ENCODE results near the gene PPP2R3A. TPM values are rescaled to one million over a fixed set of nuclear protein-coding genes. Genes with fewer than 3 reads are reported as not detected.

The PPP2R3A gene
- total and polyA plus RNA-seq, 2 of the 4 experiments (the other 2 are of a cell fraction), result 11.3 to 37.3 TPM

DNA sequence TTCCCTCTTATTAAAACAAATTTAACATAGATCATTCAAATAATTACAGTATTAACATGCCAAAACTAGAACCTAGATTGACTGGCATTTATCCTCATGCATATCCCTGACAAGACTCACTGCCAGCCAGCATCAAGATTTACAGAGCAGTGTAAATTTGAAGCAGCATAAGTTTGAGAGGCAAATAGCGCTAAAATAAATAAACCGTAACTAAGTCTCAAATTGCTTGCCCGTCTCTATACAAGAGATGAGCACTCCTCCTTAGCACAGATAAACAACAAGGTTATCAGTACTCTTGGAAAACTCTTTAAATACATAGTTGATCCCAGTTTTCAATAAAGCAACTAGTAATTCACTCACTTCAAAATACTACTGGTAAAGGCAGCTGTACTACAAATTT, 201.0 kb downstream of the PPP2R3A start:
- intact Hi-C loops (cut with micrococcal nuclease), result no loop called here
- DNase-seq, result peak; percentile 31
- TF ChIP-seq POLR2A (IDR thresholded peaks at IDR 0.05; ENCODE audit: low read depth, low read length) (no peak), BHLHE40 (IDR thresholded peaks at IDR 0.05; ENCODE audit: low read depth, low read length) (no peak), RCOR1 (IDR thresholded peaks at IDR 0.05; ENCODE audit: insufficient replicate concordance, low read length) (no peak), SMC3 (IDR thresholded peaks at IDR 0.05; ENCODE audit: low read depth, low read length) (no peak), RAD21 (IDR thresholded peaks at IDR 0.05; ENCODE audit: low read length) (no peak), FOS (IDR thresholded peaks at IDR 0.05; ENCODE audit: low read depth, low read length) (no peak), RFX5 (IDR thresholded peaks at IDR 0.05; ENCODE audit: low read depth, low read length) (no peak), MAFK (IDR thresholded peaks at IDR 0.05; ENCODE audit: low read depth, low read length) (no peak), CEBPB (IDR thresholded peaks at IDR 0.05; ENCODE audit: low read depth, low read length) (no peak), NFE2L2 (IDR thresholded peaks at IDR 0.05; ENCODE audit: low read depth, low read length) (no peak), MAZ (IDR thresholded peaks at IDR 0.05; ENCODE audit: borderline replicate concordance, low read depth, low read length) (no peak)
- TF ChIP-seq, protein P1, sequence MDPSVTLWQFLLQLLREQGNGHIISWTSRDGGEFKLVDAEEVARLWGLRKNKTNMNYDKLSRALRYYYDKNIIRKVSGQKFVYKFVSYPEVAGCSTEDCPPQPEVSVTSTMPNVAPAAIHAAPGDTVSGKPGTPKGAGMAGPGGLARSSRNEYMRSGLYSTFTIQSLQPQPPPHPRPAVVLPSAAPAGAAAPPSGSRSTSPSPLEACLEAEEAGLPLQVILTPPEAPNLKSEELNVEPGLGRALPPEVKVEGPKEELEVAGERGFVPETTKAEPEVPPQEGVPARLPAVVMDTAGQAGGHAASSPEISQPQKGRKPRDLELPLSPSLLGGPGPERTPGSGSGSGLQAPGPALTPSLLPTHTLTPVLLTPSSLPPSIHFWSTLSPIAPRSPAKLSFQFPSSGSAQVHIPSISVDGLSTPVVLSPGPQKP (IDR thresholded peaks at IDR 0.05; ENCODE audit: borderline replicate concordance, low read depth, low read length), result no peak
- TF ChIP-seq, protein P2, sequence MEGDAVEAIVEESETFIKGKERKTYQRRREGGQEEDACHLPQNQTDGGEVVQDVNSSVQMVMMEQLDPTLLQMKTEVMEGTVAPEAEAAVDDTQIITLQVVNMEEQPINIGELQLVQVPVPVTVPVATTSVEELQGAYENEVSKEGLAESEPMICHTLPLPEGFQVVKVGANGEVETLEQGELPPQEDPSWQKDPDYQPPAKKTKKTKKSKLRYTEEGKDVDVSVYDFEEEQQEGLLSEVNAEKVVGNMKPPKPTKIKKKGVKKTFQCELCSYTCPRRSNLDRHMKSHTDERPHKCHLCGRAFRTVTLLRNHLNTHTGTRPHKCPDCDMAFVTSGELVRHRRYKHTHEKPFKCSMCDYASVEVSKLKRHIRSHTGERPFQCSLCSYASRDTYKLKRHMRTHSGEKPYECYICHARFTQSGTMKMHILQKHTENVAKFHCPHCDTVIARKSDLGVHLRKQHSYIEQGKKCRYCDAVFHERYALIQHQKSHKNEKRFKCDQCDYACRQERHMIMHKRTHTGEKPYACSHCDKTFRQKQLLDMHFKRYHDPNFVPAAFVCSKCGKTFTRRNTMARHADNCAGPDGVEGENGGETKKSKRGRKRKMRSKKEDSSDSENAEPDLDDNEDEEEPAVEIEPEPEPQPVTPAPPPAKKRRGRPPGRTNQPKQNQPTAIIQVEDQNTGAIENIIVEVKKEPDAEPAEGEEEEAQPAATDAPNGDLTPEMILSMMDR (conservative IDR thresholded peaks at IDR 0.05; ENCODE audit: low read depth, low read length), result no peak
- Histone ChIP-seq H2AK9ac (replicated peaks; ENCODE audit: low read depth, low read length, poor library complexity) (no peak overlapping the region), H3K27ac (ENCODE audit: insufficient read depth, low read length) (no peak overlapping the region), H3K36me3 (ENCODE audit: control insufficient read depth, insufficient read depth, low read length) (no peaks in the 10 kb centered on the region), H3K18ac (ENCODE audit: low read depth, low read length) (no peak overlapping the region), H4K91ac (ENCODE audit: insufficient read depth, low read depth, low read length) (no peak overlapping the region), H3K23ac (ENCODE audit: low read depth, low read length) (no peak overlapping the region), H3K4me3 (ENCODE audit: insufficient read depth, low read depth, low read length) (no peak overlapping the region), H4K8ac (ENCODE audit: low read depth in 2 of 2, low read length in 2 of 2) (no peak overlapping the region), H3K4ac (ENCODE audit: low read depth, low read length) (no peak overlapping the region), H2BK120ac (ENCODE audit: low read depth, low read length) (no peak overlapping the region), H3K56ac (ENCODE audit: extremely low read depth, insufficient read depth, low read length) (no peak overlapping the region), H2BK15ac (ENCODE audit: low read depth, low read length) (no peak overlapping the region), H3K9ac (ENCODE audit: low read depth, low read length) (no peak overlapping the region), H2BK20ac (ENCODE audit: low read depth, low read length) (no peak overlapping the region), H4K20me1 (ENCODE audit: insufficient read depth, low read length) (peaks cover 92% of the 10 kb centered on the region), H2BK5ac (ENCODE audit: low read depth, low read length, poor library complexity, severe bottlenecking) (no peak overlapping the region), H3K4me1 (ENCODE audit: control insufficient read depth, insufficient read depth, low read length) (peaks cover 3% of the 10 kb centered on the region; the same call in 1 of the 2 replicates), H3K9me3 (ENCODE audit: control insufficient read depth, insufficient read depth, low read length) (no peaks in the 10 kb centered on the region), H3K9me1 (ENCODE audit: insufficient read depth, low read length) (no peaks in the 10 kb centered on the region; the same call in 1 of the 2 replicates), H4K5ac (ENCODE audit: low read depth, low read length) (no peak overlapping the region), H3K14ac (replicated peaks; ENCODE audit: low read depth, low read length) (no peak overlapping the region), H2AFZ (replicated peaks; ENCODE audit: low read length, poor library complexity) (no peak overlapping the region), H3K4me2 (ENCODE audit: low read depth, low read length) (peak overlapping the region; percentile 29; the same call in 1 of the 2 replicates), H2AK5ac (ENCODE audit: low read depth, low read length) (no peak overlapping the region), H3K79me1 (ENCODE audit: low read depth in 1 of 2, low read length in 2 of 2) (peaks cover 4 to 36% of the 10 kb centered on the region in 2 experiments; a peak in 2 of 4 replicates), H3K27me3 (ENCODE audit: control insufficient read depth, insufficient read depth, low read length) (no peaks in the 10 kb centered on the region)
- in situ Hi-C loops (cut with MboI; ENCODE audit: low sequenced_read_pairs), result no loop called here
- dilution Hi-C loops (cut with HindIII; ENCODE audit: low sequenced_read_pairs, unreplicated experiment), result no loop called here
- CTCF ChIA-PET, result interaction anchor here (0.6 kb wide), 1 partner anchor 30 kb away, joined by 4 read pairs; no protein-coding TSS in a partner anchor
- no TSS peak for BruUV-seq (replicated peaks)
- POLR2A ChIA-PET (ENCODE audit: unreplicated experiment), result no interaction called here
- 40% methylated on average over 2 of the region's 3 CpGs; no CpG with 5 or more reads in 1 of the 2 experiments for WGBS, 2 experiments (ENCODE audit: extremely low coverage in 2 of 2, insufficient read length in 1 of 2)
- peak; percentile 57 for ATAC-seq (ENCODE audit: low read depth)
